Superior temporal gyrus (tissue), 1 donor: ENCODE results near the gene ZNF335.

Experiments used
- DNase-seq: peaks from one replicate; pipeline ENCODE4 v3.0.0-alpha.2; 2016; ENCODE audit errors: extremely low spot score

Gene ZNF335

DNA sequence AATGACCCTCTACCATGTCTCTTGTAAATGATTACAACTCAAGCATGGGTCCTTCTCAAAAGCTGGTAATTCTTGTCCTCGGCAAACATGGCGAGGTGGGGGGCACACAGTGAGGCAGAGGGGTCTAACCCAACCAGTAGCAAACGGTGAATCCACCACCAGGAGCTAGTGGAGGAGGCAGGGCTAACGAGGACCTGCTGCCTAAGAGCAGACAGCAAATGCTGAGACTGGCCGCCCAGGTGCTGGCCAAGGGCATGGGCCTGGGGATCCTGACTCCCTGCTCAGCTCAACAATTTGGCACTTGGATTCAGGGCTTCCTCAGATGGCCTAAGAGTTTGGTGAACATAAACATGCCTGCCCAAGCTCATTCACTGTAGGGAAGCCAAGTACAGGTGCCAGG lies 19.1 kb downstream of the ZNF335 start:
- DNase-seq: no peak

GRCh38 chr20:45951925-45952834 lies 19.8 kb downstream of the ZNF335 start:
- DNase-seq: no peak

- no peak for DNase-seq
These were observed 21.7 kb downstream of the ZNF335 start for GRCh38 chr20:45950330-45950646.

- no peak for DNase-seq
These were observed 22.3 kb downstream of the ZNF335 start for GRCh38 chr20:45949542-45950329.

GRCh38 chr20:45948742-45949541 lies 23.1 kb downstream of the ZNF335 start:
- no peak for DNase-seq

DNA sequence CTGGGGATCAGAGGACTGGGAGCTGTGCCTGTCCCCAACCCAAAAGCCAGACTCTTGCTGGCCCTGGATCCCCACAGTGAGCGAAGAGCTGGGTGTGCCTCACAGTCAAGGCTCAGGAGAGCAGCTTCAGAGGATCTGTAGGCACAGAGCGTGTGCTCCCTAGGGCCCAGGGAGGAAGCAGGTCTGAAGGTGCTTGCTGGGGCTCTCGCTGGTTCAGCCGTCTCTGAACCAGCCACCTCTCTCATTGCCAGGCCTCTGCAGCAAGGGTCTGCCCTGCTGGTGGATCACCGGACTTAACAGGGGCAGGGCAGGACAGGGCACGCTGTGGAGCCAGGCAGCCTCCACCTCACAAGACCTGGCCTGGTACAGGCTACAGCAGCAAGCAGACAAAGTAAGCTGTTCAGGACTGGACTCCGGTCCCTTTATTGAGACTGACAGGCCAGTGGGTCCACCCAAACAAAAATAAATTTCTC lies 23.7 kb downstream of the ZNF335 start:
- no peak for DNase-seq

DNA sequence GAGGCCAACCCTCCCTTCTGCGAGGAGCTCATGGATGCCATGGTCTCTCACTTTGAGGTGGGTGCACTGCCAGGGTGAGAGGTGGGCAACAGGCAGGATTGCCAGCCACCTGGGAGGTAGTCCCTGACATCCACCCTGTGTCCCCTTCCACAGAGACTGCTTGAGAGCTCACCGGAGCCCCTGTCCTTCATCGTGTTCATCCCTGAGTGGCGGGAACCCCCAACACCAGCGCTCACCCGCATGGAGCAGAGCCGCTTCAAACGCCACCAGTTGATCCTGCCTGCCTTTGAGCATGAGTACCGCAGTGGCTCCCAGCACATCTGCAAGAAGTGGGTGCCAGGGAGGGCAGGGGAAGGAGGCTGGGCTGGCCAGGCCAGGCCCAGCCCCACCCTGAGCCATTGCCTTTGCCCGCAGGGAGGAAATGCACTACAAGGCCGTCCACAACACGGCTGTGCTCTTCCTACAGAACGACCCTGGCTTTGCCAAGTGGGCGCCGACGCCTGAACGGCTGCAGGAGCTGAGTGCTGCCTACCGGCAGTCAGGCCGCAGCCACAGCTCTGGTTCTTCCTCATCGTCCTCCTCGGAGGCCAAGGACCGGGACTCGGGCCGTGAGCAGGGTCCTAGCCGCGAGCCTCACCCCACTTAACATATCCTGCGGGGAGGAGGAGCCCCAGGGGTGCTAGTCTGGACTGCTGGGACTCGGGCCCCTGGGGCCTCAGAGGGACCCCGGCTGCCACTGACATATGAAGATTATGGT lies 24.7 kb downstream of the ZNF335 start:
- DNase-seq: no peak

DNA sequence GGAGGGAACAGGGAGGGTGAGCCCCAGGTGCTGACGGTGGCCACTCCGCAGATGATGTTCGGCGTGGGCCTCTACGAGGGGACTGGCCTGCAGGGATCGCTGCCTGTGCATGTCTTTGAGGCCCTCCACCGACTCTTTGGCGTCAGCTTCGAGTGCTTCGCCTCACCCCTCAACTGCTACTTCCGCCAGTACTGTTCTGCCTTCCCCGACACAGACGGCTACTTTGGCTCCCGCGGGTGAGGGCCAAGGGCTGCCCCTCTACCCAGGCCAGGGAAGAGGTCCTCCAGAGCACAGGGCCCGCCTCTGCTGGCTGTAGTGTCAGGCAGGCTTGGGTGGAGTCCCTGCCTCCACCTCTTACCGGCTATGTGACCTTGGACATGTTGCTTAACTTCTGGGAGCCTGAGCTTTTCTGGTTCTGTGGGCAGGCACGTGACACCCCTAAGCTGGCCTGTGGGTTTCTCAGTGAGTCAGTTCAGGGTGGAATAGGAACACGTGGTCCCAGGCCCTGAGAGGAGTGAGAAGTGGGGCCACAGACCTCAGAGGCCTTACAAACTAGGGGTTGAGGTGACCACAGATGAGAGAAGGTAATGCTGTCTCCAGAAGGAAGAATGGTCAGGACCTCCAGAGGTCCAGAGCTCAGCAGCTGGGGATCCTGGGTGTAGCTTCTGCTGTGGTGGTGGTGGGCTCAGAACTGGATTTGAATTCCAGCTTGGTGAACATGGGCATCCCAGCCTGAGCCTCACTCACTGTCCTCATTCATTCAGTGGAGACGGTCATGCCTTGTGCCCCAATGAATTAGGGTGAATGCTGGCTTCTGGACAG lies 25.6 kb downstream of the ZNF335 start:
- no peak for DNase-seq

GRCh38 chr20:45945678-45946148 lies 26.3 kb downstream of the ZNF335 start:
- DNase-seq: no peak

GRCh38 chr20:45944965-45945677 lies 26.9 kb downstream of the ZNF335 start:
- no peak for DNase-seq

GRCh38 chr20:45944151-45944964 lies 27.6 kb downstream of the ZNF335 start:
- DNase-seq: peak; percentile 63

GRCh38 chr20:45943613-45944012 lies 28.4 kb downstream of the ZNF335 start:
- DNase-seq: no peak

DNA sequence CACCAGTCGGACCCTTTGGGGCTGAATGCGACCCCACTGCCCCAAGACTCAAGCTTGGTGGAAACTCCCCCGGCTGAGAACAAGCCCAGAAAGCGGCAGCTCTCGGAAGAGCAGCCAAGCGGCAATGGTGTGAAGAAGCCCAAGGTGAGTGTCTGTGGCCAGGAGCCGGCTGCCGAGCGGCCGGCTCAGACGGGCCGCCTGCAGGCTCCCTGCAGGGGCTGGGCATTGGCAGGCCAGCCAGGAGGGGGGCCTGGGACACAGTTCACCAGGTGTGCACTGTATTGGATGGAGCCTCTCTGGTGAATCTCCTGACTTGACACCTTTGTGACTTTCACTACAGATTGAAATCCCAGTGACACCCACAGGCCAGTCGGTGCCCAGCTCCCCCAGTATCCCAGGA lies 31.5 kb downstream of the ZNF335 start:
- no peak for DNase-seq

GRCh38 chr20:45940053-45940452 lies 31.9 kb downstream of the ZNF335 start:
- no peak for DNase-seq

GRCh38 chr20:45938727-45939438 lies 33.1 kb downstream of the ZNF335 start:
- no peak for DNase-seq

- no peak for DNase-seq
These were observed 34.2 kb downstream of the ZNF335 start for GRCh38 chr20:45937765-45938164.

GRCh38 chr20:45935416-45936046 lies 36.5 kb downstream of the ZNF335 start:
- peak; percentile 72 for DNase-seq
